GM06990 (cell line): ENCODE measurements around the gene AHI1.

ENCODE experiments used
- DNase-seq: peaks from one replicate; pipeline ENCODE4 v3.0.0-alpha.2; 2011; ENCODE audit not compliant: insufficient read length; ENCODE audit errors: extremely low read depth
- H3K27me3 ChIP-seq: replicated peaks from 2 replicates; pipeline ENCODE4 v1.6.0; 2011; ENCODE audit warnings: low read length; ENCODE audit not compliant: control insufficient read depth, insufficient read depth
- H3K36me3 ChIP-seq: 2 replicates; pipeline ENCODE4 v1.5.1; 2011; ENCODE audit warnings: low read length; ENCODE audit not compliant: control insufficient read depth, insufficient read depth
- H3K4me3 ChIP-seq: replicated peaks from 2 replicates; pipeline ENCODE4 v1.5.1; 2011; ENCODE audit warnings: low read depth, mild to moderate bottlenecking, control low read depth, low read length
- TF ChIP-seq, protein P1 (sequence below): IDR thresholded peaks from 2 replicates; pipeline ENCODE4 v1.5.1; 2011; ENCODE audit warnings: low read length, control low read depth, mild to moderate bottlenecking, inconsistent platforms; ENCODE audit not compliant: insufficient read depth, poor library complexity, severe bottlenecking

Gene AHI1

DNA sequence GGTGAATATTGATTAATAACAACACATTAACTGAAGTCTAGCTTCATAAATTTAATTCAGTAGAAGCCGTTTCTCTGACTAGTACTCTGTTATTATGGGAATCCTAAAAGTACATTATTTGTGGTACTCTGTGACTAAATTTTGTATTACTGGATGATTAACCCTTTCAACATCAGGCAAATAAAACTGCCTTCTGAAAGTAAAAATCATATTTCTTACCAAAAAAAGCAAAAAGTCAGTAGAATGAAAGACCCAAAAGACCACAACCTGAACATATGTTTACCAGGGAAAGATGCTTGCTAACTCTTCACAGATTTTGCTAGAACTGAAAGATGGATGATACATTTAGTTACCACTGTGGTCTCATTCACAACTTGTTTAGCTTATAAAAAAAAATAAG, 73.2 kb downstream of the AHI1 start:
- H3K36me3 ChIP-seq, result no peaks in the 10 kb centered on the region
- TF ChIP-seq, protein P1, sequence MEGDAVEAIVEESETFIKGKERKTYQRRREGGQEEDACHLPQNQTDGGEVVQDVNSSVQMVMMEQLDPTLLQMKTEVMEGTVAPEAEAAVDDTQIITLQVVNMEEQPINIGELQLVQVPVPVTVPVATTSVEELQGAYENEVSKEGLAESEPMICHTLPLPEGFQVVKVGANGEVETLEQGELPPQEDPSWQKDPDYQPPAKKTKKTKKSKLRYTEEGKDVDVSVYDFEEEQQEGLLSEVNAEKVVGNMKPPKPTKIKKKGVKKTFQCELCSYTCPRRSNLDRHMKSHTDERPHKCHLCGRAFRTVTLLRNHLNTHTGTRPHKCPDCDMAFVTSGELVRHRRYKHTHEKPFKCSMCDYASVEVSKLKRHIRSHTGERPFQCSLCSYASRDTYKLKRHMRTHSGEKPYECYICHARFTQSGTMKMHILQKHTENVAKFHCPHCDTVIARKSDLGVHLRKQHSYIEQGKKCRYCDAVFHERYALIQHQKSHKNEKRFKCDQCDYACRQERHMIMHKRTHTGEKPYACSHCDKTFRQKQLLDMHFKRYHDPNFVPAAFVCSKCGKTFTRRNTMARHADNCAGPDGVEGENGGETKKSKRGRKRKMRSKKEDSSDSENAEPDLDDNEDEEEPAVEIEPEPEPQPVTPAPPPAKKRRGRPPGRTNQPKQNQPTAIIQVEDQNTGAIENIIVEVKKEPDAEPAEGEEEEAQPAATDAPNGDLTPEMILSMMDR, result no peak

DNA sequence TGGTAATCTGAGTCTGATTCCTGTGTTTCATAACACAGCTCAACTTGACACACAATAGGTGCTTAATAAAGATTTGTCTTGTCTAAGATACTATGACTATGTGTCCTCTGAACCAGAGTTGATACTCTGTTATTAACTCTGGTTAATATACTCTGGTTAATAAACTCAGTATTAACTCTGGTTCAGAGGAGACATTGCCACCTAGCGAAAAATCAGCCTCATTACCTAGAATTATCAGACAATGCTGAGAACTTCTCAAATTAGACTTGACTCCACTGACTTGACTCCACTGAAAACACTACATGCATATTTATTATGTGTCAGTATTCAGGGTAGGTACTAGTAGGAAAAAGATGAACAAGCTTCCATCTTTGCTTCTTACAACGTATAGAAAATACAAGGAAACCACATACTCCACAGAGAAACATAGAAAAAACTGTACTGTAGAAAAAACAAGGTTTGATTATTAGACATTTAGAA, 73.9 kb downstream of the AHI1 start:
- H3K27me3 ChIP-seq, result no peaks in the 10 kb centered on the region
- TF ChIP-seq, protein P1, result peak; percentile 57
- no peaks in the 10 kb centered on the region for H3K36me3 ChIP-seq
- peak; percentile 40 for DNase-seq
- H3K4me3 ChIP-seq, result no peak overlapping the region

More for the DNA sequence above, 73.2 kb downstream of the AHI1 start:
- H3K27me3 ChIP-seq, result no peaks in the 10 kb centered on the region
- no peak overlapping the region for H3K4me3 ChIP-seq
- DNase-seq, result peak; percentile 37

DNA sequence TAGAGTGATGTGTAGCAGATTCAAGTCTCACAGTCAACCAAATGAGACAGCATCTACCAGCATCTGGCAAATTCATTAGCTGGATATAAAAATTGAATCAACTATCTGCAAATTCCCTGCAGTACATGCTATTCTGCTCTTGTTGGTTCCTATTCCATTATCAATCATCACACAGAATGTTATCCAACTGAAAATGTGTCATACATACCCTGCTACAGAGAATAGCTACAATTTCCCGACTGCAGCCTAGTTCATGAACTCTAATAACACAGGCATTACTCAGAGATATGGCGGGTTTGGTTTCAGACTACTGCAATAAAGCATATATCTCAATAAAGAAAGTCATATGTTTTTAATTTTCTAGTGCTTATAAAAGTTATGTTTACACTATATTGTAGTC, 78.4 kb downstream of the AHI1 start:
- Histone ChIP-seq H3K36me3 (no peaks in the 10 kb centered on the region), H3K27me3 (no peaks in the 10 kb centered on the region), H3K4me3 (no peak overlapping the region)
- TF ChIP-seq, protein P1, result no peak
- DNase-seq, result no peak

DNA sequence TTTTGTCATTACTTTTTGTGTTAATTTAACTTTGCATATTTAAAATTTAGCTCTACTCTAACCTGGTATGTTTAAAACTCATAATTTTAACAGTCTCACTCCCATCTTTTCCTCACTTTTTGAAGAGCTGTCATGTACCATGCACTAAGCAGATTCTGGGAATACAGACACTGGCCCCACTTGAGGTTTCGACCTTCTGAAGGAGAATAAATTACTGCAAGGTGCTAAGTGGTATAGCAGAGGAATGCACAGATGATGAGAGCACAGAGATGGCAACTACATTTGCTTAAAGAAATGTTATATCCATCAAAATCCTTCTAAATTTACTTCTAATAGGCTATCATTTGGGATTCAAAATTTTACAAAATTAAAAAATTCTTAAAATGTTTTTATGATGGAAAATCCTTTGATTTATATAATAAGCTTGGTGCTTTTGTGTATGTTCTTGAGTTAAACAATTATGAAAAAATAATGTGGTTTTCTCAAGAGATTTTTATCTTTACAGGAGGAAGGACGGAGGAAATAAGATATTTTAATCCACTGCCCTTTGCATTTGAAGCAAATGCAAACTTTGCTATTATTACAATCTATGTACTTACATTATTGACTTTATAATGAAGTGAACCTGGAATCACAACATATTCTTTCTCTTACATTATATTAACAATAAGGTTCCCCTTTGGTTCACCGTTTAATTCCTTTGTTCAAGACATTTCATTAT, 79.3 kb downstream of the AHI1 start:
- DNase-seq, result no peak
- TF ChIP-seq, protein P1, result no peak

DNA sequence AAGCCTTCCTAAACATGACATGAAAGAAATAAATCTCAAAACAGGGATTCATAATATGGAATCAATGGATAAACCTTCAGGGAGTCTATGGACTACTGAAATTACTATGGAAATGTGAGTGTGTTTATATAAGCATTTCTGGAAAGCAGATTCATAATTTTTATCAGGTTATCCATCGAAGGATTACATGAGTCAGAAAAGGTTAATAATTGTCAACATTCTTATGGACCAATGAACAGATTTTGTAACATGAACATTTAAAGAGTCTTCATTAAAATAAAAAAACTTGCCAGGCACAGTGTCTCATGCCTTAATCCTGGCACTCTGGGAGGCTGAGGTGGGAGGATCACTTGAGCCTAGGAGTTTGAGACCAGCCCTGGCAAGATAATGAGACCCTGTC, 84.8 kb downstream of the AHI1 start:
- TF ChIP-seq, protein P1, result no peak
- H3K36me3 ChIP-seq, result no peaks in the 10 kb centered on the region
- DNase-seq, result no peak
- H3K27me3 ChIP-seq, result no peaks in the 10 kb centered on the region
- H3K4me3 ChIP-seq, result no peak overlapping the region

More for the DNA sequence above, 79.3 kb downstream of the AHI1 start:
- Histone ChIP-seq H3K36me3 (no peaks in the 10 kb centered on the region), H3K27me3 (no peaks in the 10 kb centered on the region), H3K4me3 (no peak overlapping the region)
